OCI-LY7 (cell line): ENCODE results near the gene SENP5. TPM values are rescaled to one million over a fixed set of nuclear protein-coding genes. Genes with fewer than 3 reads are reported as not detected.

Experiments
- BruUV-seq: library from RNA; stranded (reverse); fragments of 400-500 nt; replicated peaks from 2 replicates; lab custom pipeline; 2021; lab: Mats Ljungman, UMichigan
- CTCF ChIA-PET: fragments of 300-600 bp; sonication (Branson Sonifier 250); formaldehyde crosslinking; loops from one replicate; lab custom pipeline; 2022; ENCODE audit warnings: antibody characterized with exemption; ENCODE audit not compliant: unreplicated experiment; lab: Charles Lee
- POLR2A ChIA-PET: fragments of 300-600 bp; sonication (Branson Sonifier 250); formaldehyde crosslinking; loops from one replicate; lab custom pipeline; 2022; ENCODE audit warnings: antibody characterized with exemption; lab: Charles Lee
- DNase-seq: peaks from one replicate; pipeline ENCODE4 v3.0.0-alpha.2; 2015; ENCODE audit warnings: low spot score
- H2AFZ ChIP-seq: fragments of 200-600 bp; sonication (generic), shearing (Covaris generic); 2 replicates; pipeline ENCODE4 v1.6.1; 2014; ENCODE audit warnings: mild to moderate bottlenecking, antibody characterized with exemption, low read length, moderate library complexity
- H3K27ac ChIP-seq: fragments of 200-600 bp; sonication (generic); 2 replicates; pipeline ENCODE4 v1.5.1; 2014; ENCODE audit warnings: mixed run types, low read depth, mild to moderate bottlenecking, moderate library complexity, low read length, inconsistent platforms; ENCODE audit not compliant: poor library complexity, severe bottlenecking
- H3K36me3 ChIP-seq: fragments of 200-600 bp; sonication (generic); 2 replicates; pipeline ENCODE4 v1.6.1; 2014; ENCODE audit warnings: mild to moderate bottlenecking, antibody characterized with exemption, low read length, moderate library complexity, mixed read lengths; ENCODE audit not compliant: insufficient read depth
- H3K4me1 ChIP-seq: fragments of 200-600 bp; sonication (generic); 2 replicates; pipeline ENCODE4 v1.5.1; 2014; ENCODE audit warnings: mild to moderate bottlenecking, low read length; ENCODE audit not compliant: insufficient read depth, poor library complexity, severe bottlenecking
- H3K4me2 ChIP-seq: fragments of 200-600 bp; sonication (generic); 2 replicates; pipeline ENCODE4 v1.6.1; 2014; ENCODE audit warnings: mild to moderate bottlenecking, low read length
- H3K4me3 ChIP-seq: fragments of 200-600 bp; sonication (generic); 2 replicates; pipeline ENCODE4 v1.5.1; 2014; ENCODE audit warnings: mild to moderate bottlenecking, low read depth, low read length; ENCODE audit not compliant: poor library complexity, severe bottlenecking
- H3K79me2 ChIP-seq: fragments of 200-600 bp; sonication (generic); 2 replicates; pipeline ENCODE4 v1.6.1; 2016; ENCODE audit warnings: low read depth, mild to moderate bottlenecking, low read length, moderate library complexity, mixed read lengths; ENCODE audit not compliant: insufficient read depth
- H3K9me2 ChIP-seq: fragments of 200-600 bp; sonication (generic); 2 replicates; pipeline ENCODE4 v1.6.1; 2016; ENCODE audit warnings: mild to moderate bottlenecking, low read length, mixed read lengths; ENCODE audit not compliant: insufficient read depth
- H3K9me3 ChIP-seq: fragments of 200-600 bp; sonication (generic); 2 replicates; pipeline ENCODE4 v1.6.1; 2014; ENCODE audit warnings: mild to moderate bottlenecking, mixed run types, low read length, mixed read lengths
- H4K20me1 ChIP-seq: fragments of 200-600 bp; sonication (generic); 2 replicates; pipeline ENCODE4 v1.6.1; 2014; ENCODE audit warnings: mild to moderate bottlenecking, antibody characterized with exemption, low read length, moderate library complexity, mixed read lengths; ENCODE audit not compliant: insufficient read depth
- CTCF ChIP-seq: fragments of 200-600 bp; sonication (generic); conservative IDR thresholded peaks from 2 replicates; pipeline ENCODE4 v1.5.1; 2014; ENCODE audit warnings: mild to moderate bottlenecking, antibody characterized with exemption, low read length, moderate library complexity, mixed read lengths
- EZH2phosphoT487 ChIP-seq: fragments of 200-600 bp; sonication (generic); IDR thresholded peaks from 2 replicates; pipeline ENCODE4 v1.6.1; 2018; ENCODE audit warnings: low read depth, borderline replicate concordance, mild to moderate bottlenecking, mixed run types, antibody characterized with exemption, low read length, moderate library complexity, mixed read lengths
- intact Hi-C: fragments of 100-400 bp; cut with micrococcal nuclease; formaldehyde crosslinking; loops from one replicate; pipeline ENCODE4 v1.10.0; 2022; ENCODE audit not compliant: unreplicated experiment
- total RNA-seq, 2 experiments: library from RNA; depleted of rRNA in 1 of 2; stranded (reverse); fragments of >200 nt in 1 of 2; shearing (Covaris generic) in 1 of 2; gene quantifications; 2 replicates each; pipeline ENCODE4 v1.2.3, GENCODE V29; 2014 to 2022

SENP5 gene
- total RNA-seq, 2 experiments from 2014 or later = 40.2 to 42.9 TPM

- Histone ChIP-seq H3K4me3 (no peak overlapping the region), H2AFZ (no peak overlapping the region), H3K36me3 (peaks cover 36% of the 10 kb centered on the region), H3K9me2 (no peaks in the 10 kb centered on the region), H3K4me2 (no peak overlapping the region), H3K4me1 (peaks cover 5% of the 10 kb centered on the region), H3K27ac (no peak overlapping the region), H4K20me1 (no peaks in the 10 kb centered on the region), H3K9me3 (no peaks in the 10 kb centered on the region), H3K79me2 (no peaks in the 10 kb centered on the region)
- no peak for DNase-seq
- intact Hi-C loops = no loop called here
- TF ChIP-seq EZH2phosphoT487 (no peak), CTCF (no peak)
- CTCF ChIA-PET = no interaction called here
- BruUV-seq = no TSS peak
- POLR2A ChIA-PET = interaction anchor here (0.6 to 1.3 kb wide), 4 partner anchors 10 to 803 kb away, joined by 3 to 6 read pairs (median 4); no protein-coding TSS in a partner anchor
These were observed 48.5 kb downstream of the SENP5 start for GRCh38 chr3:196916221-196916620.

- ChIA-PET CTCF (no interaction called here), POLR2A (interaction anchor here (0.6 to 1.3 kb wide), 4 partner anchors 9 to 36 kb away, joined by 3 to 6 read pairs (median 3); partner anchors contain the start of gene NCBP2)
- H3K36me3 ChIP-seq = peaks cover 42% of the 10 kb centered on the region
- no peaks in the 10 kb centered on the region for H3K79me2 ChIP-seq
- intact Hi-C loops = no loop called here
- H2AFZ ChIP-seq = no peak overlapping the region
- no peaks in the 10 kb centered on the region for H4K20me1 ChIP-seq
- H3K9me3 ChIP-seq = no peaks in the 10 kb centered on the region
- no peaks in the 10 kb centered on the region for H3K9me2 ChIP-seq
- H3K4me2 ChIP-seq = no peak overlapping the region
- TF ChIP-seq CTCF (no peak), EZH2phosphoT487 (no peak)
- no peak overlapping the region for H3K27ac ChIP-seq
- DNase-seq = no peak
- H3K4me1 ChIP-seq = peaks cover 5% of the 10 kb centered on the region
- H3K4me3 ChIP-seq = no peak overlapping the region
- no TSS peak for BruUV-seq
These were observed 49.3 kb downstream of the SENP5 start for GRCh38 chr3:196916995-196917394.

GRCh38 chr3:196918968-196919367 lies 51.2 kb downstream of the SENP5 start:
- POLR2A ChIA-PET = interaction anchor here (0.6 kb wide), 1 partner anchor 344 kb away, joined by 5 read pairs; no protein-coding TSS in a partner anchor
- no TSS peak for BruUV-seq
- TF ChIP-seq CTCF = no peak
- no peak for TF ChIP-seq EZH2phosphoT487

More at GRCh38 chr3:196918968-196919367, 51.2 kb downstream of the SENP5 start:
- Histone ChIP-seq H2AFZ (no peak overlapping the region), H3K9me3 (no peaks in the 10 kb centered on the region), H3K4me1 (peaks cover 5% of the 10 kb centered on the region), H3K9me2 (no peaks in the 10 kb centered on the region), H3K27ac (no peak overlapping the region), H3K4me2 (no peak overlapping the region), H4K20me1 (no peaks in the 10 kb centered on the region), H3K4me3 (no peak overlapping the region), H3K79me2 (no peaks in the 10 kb centered on the region), H3K36me3 (peaks cover 58% of the 10 kb centered on the region)
- DNase-seq = no peak
- intact Hi-C loops = no loop called here
- CTCF ChIA-PET = no interaction called here
